Measurements from ENCODE around the gene SORBS2. TPM values are rescaled to one million over a fixed set of nuclear protein-coding genes. Genes with fewer than 3 reads are reported as not detected.
"Not testable (repeated sequence)": the region's sequence is repeated elsewhere in the genome, so short reads cannot be mapped to it uniquely, and the experiment has no call there.

The SORBS2 gene
- not detected for total RNA-seq

- no peaks in the 10 kb centered on the region for H3K36me3 Mint-ChIP-seq (ENCODE audit: low read depth)
- POLR2A ChIA-PET, result no interaction called here
- ATAC-seq, result no peak
- no peak within 1 kb of the TSS for H3K4me3 Mint-ChIP-seq
- DNase-seq, result no peak
- peaks cover 4% of the 10 kb centered on the region for H3K27me3 Mint-ChIP-seq (ENCODE audit: low read depth)
- no peaks in the 10 kb centered on the region for H3K4me1 Mint-ChIP-seq (ENCODE audit: low read depth)
- CTCF ChIA-PET, result no interaction called here
- no peak within 1 kb of the TSS for H3K27ac Mint-ChIP-seq
- no peaks in the 10 kb centered on the region for H3K9me3 Mint-ChIP-seq (ENCODE audit: insufficient read depth)
These were observed at the start of gene SORBS2 for GRCh38 chr4:185811509-185812364. Gene SORBS2, minus strand, starts transcription at chr4:185812194. Its CDS starts 121,623 bp downstream, at chr4:185690571.

GRCh38 chr4:185859111-185859510, 47.1 kb upstream of the SORBS2 start:
- H3K36me3 Mint-ChIP-seq (ENCODE audit: low read depth), result no peaks in the 10 kb centered on the region
- ATAC-seq (no peak), DNase-seq (no peak)
- no peaks in the 10 kb centered on the region for H3K27me3 Mint-ChIP-seq (ENCODE audit: low read depth)
- ChIA-PET POLR2A (no interaction called here), CTCF (no interaction called here)
- no peaks in the 10 kb centered on the region for H3K4me1 Mint-ChIP-seq (ENCODE audit: low read depth)
- no peak overlapping the region for H3K27ac Mint-ChIP-seq
- no peaks in the 10 kb centered on the region for H3K9me3 Mint-ChIP-seq (ENCODE audit: insufficient read depth)
- H3K4me3 Mint-ChIP-seq, result no peak overlapping the region

GRCh38 chr4:185857561-185857960, 45.6 kb upstream of the SORBS2 start:
- H3K27me3 Mint-ChIP-seq (ENCODE audit: low read depth); ATAC-seq; H3K9me3 Mint-ChIP-seq (ENCODE audit: insufficient read depth); DNase-seq; CTCF ChIA-PET; H3K4me3 Mint-ChIP-seq; H3K36me3 Mint-ChIP-seq (ENCODE audit: low read depth); H3K27ac Mint-ChIP-seq; POLR2A ChIA-PET; H3K4me1 Mint-ChIP-seq (ENCODE audit: low read depth): not testable (repeated sequence)

GRCh38 chr4:185853841-185854240, 41.8 kb upstream of the SORBS2 start:
- Mint-ChIP-seq H3K36me3 (ENCODE audit: low read depth) (no peaks in the 10 kb centered on the region), H3K4me1 (ENCODE audit: low read depth) (no peaks in the 10 kb centered on the region), H3K9me3 (ENCODE audit: insufficient read depth) (no peaks in the 10 kb centered on the region), H3K4me3 (no peak overlapping the region), H3K27me3 (ENCODE audit: low read depth) (no peaks in the 10 kb centered on the region), H3K27ac (no peak overlapping the region)
- DNase-seq (no peak), ATAC-seq (no peak)
- POLR2A ChIA-PET, result no interaction called here
- CTCF ChIA-PET, result no interaction called here

- no peak for DNase-seq
- ATAC-seq, result no peak
- ChIA-PET POLR2A (no interaction called here), CTCF (no interaction called here)
- H3K9me3 Mint-ChIP-seq (ENCODE audit: insufficient read depth), result no peaks in the 10 kb centered on the region
- no peak overlapping the region for H3K27ac Mint-ChIP-seq
- H3K4me1 Mint-ChIP-seq (ENCODE audit: low read depth), result no peaks in the 10 kb centered on the region
- no peak overlapping the region for H3K4me3 Mint-ChIP-seq
- H3K36me3 Mint-ChIP-seq (ENCODE audit: low read depth), result no peaks in the 10 kb centered on the region
- no peaks in the 10 kb centered on the region for H3K27me3 Mint-ChIP-seq (ENCODE audit: low read depth)
These were observed 41.0 kb upstream of the SORBS2 start for GRCh38 chr4:185852961-185853360.

GRCh38 chr4:185849664-185850550, 37.9 kb upstream of the SORBS2 start:
- H3K27ac Mint-ChIP-seq, result no peak overlapping the region
- ChIA-PET CTCF (no interaction called here), POLR2A (no interaction called here)
- no peaks in the 10 kb centered on the region for H3K9me3 Mint-ChIP-seq (ENCODE audit: insufficient read depth)
- H3K4me3 Mint-ChIP-seq, result no peak overlapping the region
- H3K27me3 Mint-ChIP-seq (ENCODE audit: low read depth), result no peaks in the 10 kb centered on the region
- ATAC-seq (no peak), DNase-seq (no peak)
- H3K4me1 Mint-ChIP-seq (ENCODE audit: low read depth), result no peaks in the 10 kb centered on the region
- H3K36me3 Mint-ChIP-seq (ENCODE audit: low read depth), result no peaks in the 10 kb centered on the region

- H3K27me3 Mint-ChIP-seq (ENCODE audit: low read depth), result no peaks in the 10 kb centered on the region
- POLR2A ChIA-PET, result no interaction called here
- no peak overlapping the region for H3K27ac Mint-ChIP-seq
- no peak overlapping the region for H3K4me3 Mint-ChIP-seq
- DNase-seq (no peak), ATAC-seq (no peak)
- CTCF ChIA-PET, result no interaction called here
- no peaks in the 10 kb centered on the region for H3K36me3 Mint-ChIP-seq (ENCODE audit: low read depth)
- no peaks in the 10 kb centered on the region for H3K4me1 Mint-ChIP-seq (ENCODE audit: low read depth)
- H3K9me3 Mint-ChIP-seq (ENCODE audit: insufficient read depth), result no peaks in the 10 kb centered on the region
These were observed 35.5 kb upstream of the SORBS2 start for GRCh38 chr4:185847352-185848097.

- CTCF ChIA-PET, result no interaction called here
- ATAC-seq, result no peak
- no peaks in the 10 kb centered on the region for H3K27me3 Mint-ChIP-seq (ENCODE audit: low read depth)
These were observed 34.6 kb upstream of the SORBS2 start for GRCh38 chr4:185846505-185847150.

GRCh38 chr4:185845966-185846365, 34.0 kb upstream of the SORBS2 start:
- Mint-ChIP-seq H3K4me1 (ENCODE audit: low read depth) (no peaks in the 10 kb centered on the region), H3K27me3 (ENCODE audit: low read depth) (no peaks in the 10 kb centered on the region), H3K4me3 (no peak overlapping the region), H3K36me3 (ENCODE audit: low read depth) (no peaks in the 10 kb centered on the region), H3K27ac (no peak overlapping the region), H3K9me3 (ENCODE audit: insufficient read depth) (no peaks in the 10 kb centered on the region)
- ChIA-PET CTCF (no interaction called here), POLR2A (no interaction called here)
- ATAC-seq (no peak), DNase-seq (no peak)

More at GRCh38 chr4:185846505-185847150, 34.6 kb upstream of the SORBS2 start:
- no peaks in the 10 kb centered on the region for H3K36me3 Mint-ChIP-seq (ENCODE audit: low read depth)
- DNase-seq, result no peak
- no peak overlapping the region for H3K4me3 Mint-ChIP-seq
- no peak overlapping the region for H3K27ac Mint-ChIP-seq
- POLR2A ChIA-PET, result no interaction called here
- H3K9me3 Mint-ChIP-seq (ENCODE audit: insufficient read depth), result no peaks in the 10 kb centered on the region
- no peaks in the 10 kb centered on the region for H3K4me1 Mint-ChIP-seq (ENCODE audit: low read depth)

GRCh38 chr4:185841451-185841850, 29.5 kb upstream of the SORBS2 start:
- Mint-ChIP-seq H3K9me3 (ENCODE audit: insufficient read depth) (no peaks in the 10 kb centered on the region), H3K27me3 (ENCODE audit: low read depth) (no peaks in the 10 kb centered on the region), H3K4me3 (no peak overlapping the region), H3K4me1 (ENCODE audit: low read depth) (no peaks in the 10 kb centered on the region), H3K36me3 (ENCODE audit: low read depth) (no peaks in the 10 kb centered on the region), H3K27ac (no peak overlapping the region)
- no peak for ATAC-seq
- CTCF ChIA-PET, result no interaction called here
- POLR2A ChIA-PET, result no interaction called here
- no peak for DNase-seq

- Mint-ChIP-seq H3K9me3 (ENCODE audit: insufficient read depth) (no peaks in the 10 kb centered on the region), H3K4me3 (no peak overlapping the region), H3K4me1 (ENCODE audit: low read depth) (no peaks in the 10 kb centered on the region), H3K36me3 (ENCODE audit: low read depth) (no peaks in the 10 kb centered on the region), H3K27ac (no peak overlapping the region), H3K27me3 (ENCODE audit: low read depth) (no peaks in the 10 kb centered on the region)
- DNase-seq (no peak), ATAC-seq (no peak)
- ChIA-PET CTCF (no interaction called here), POLR2A (no interaction called here)
These were observed 29.0 kb upstream of the SORBS2 start for GRCh38 chr4:185840953-185841352.

Data from activated CD8-positive, alpha-beta T cell treated with anti-CD3 and anti-CD28 coated beads, Interleukin-2, amount 10 ng/mL, durations not matched to agents 7 days and 5 days (primary cell).